NCI-H1417 treated with DMSO at 0.1 percent for 48 hours (cell line): ENCODE measurements around the gene HADHA.
A peak's percentile ranks its signal among the peaks of the same experiment; 100 is the strongest.
"Not testable (repeated sequence)": the region's sequence is repeated elsewhere in the genome, so short reads cannot be mapped to it uniquely, and the experiment has no call there.

ENCODE experiments used
- DNase-seq: peaks from one replicate; lab custom pipeline; 2025; lab: John Stamatoyannopoulos, UW

Gene HADHA

DNA sequence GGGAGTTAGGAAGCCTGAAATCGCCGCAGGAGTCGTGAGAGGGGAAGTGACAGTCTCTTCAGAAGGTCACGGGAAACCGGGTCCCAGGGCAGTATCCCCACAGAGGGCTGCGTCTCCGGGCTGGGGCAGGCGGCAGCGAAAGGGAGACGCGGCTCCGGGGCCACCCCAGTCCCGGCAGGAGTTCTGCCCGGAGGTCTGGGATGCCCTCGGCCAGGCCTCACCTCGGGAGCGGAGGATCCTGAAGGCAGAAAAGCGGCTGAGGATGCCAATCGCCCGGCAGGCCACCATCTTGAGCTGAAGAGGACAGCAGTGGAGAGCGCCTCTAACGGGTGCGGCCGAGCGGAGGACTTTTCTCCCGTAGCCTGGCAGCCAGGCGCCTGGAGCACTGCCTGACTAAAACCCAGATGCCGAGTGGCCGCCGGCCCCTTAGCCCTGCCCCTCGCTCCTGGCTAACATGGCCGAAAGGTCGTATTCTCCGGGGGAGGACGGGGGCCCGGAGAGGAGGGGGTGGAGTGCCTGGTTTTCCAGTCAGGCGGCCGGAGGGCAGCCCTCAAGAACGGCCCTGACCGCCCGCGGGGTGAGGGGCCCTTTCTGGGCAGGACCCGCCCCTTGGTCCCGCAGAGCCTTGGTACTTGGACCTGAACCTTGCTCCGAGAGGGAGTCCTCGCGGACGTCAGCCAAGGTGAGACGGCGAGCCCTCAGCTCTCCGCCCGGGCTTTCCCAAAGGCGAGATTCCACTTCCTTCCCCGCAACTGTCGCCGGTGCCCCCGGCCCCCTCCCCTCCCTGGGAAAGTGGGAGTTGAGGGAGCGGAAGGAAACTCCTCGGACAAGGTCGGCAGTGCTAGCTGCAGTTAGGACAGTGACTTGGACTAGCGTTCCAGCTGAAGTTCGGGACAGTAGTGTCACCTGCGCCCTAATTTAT, at the start of gene HADHA, which contains the start of gene HADHB:
HADHA (minus strand) TSS at position 324 of the 922 bp plus-strand sequence; CDS start at position 288, 36 bp downstream.
HADHB (plus strand) TSS at position 631 of the 922 bp plus-strand sequence. CDS start 9,316 bp downstream, outside the sequence.
- peak; percentile 65 for DNase-seq

DNA sequence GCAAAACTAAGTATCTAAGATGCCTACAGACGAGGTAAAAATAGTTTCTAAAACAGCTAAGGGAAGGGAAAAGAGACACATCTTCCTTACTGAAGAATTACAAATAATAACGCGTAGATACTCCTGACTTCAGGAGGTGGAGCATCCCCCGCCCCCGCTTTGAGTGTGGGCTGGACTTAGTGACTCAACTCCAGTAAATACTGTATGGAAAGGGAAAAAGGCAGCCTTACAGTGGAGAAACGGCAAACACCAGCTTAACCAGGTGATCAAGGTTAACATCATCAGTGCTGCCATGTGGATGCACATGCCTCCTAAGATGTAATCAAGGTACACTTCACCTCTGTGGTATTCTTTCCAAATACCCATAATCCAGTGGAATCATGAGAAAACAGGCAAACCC, 48.2 kb upstream of the HADHA start:
- no peak for DNase-seq

DNA sequence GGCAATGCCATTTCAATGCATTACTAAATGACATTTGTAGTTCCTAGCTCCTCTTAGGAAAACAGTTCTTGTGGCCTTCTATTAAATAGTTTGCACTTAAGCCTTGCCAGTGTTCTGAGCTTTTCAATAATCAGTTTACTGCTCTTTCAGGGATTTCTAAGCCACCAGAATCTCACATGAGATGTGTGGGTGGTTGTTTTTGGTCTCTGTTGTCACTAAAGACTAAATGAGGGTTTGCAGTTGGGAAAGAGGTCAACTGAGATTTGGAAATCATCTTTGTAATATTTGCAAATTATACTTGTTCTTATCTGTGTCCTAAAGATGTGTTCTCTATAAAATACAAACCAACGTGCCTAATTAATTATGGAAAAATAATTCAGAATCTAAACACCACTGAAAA, 45.6 kb upstream of the HADHA start:
- no peak for DNase-seq

DNA sequence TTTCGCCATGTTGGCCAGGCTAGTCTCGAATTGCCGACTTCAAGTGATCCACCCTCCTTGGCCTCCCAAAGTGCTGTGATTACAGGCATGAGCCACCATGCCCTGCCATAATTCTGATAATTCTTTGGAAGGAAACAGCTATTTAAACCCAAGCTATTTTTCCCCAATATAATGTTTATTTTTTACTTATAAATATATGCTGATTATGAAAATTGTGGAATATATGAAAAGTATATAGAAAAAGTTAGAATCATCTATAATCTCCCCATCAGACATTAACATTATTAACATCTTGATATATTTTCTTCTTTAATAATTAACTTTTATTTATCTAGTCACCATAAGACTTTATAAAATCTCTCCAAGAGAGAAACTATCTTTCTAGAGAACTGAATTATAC, 41.5 kb upstream of the HADHA start:
- DNase-seq: no peak

DNA sequence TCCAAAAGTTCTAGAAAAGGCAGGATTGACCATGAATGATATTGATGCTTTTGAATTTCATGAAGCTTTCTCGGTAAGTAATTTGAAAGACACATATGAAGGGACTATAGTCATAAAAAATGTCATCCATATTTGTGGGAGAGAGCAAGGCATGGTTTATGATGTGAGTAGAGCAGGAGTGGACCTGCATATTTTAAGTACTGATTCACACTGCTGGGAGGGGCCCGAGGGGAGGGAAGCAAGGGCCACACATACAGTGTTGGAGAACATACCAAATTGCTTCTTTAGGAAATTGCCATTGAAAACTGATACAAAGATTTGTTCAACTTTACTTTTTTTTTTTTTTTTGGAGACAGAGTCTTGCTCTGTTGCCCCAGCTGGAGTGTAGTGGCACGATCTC, 39.7 kb upstream of the HADHA start:
- DNase-seq: no peak

DNA sequence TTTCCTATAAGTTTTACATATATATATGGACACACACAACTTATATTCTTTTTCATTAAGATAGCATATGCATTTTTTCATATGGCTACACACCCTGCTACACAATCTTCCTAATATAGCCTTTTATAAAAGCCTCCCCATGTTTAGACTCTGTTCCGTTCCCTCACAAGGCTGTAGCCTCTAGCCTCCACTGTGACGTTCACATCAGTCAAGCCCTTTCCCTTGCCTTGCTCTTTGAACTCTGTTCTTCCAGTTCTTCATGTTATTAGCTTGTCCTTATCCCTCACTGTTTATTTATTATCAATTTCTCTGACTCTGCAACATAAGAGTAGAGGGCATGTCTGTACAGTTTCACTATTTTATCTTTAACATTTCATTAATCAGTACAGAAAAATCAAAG, 39.2 kb upstream of the HADHA start:
- DNase-seq: no peak

DNA sequence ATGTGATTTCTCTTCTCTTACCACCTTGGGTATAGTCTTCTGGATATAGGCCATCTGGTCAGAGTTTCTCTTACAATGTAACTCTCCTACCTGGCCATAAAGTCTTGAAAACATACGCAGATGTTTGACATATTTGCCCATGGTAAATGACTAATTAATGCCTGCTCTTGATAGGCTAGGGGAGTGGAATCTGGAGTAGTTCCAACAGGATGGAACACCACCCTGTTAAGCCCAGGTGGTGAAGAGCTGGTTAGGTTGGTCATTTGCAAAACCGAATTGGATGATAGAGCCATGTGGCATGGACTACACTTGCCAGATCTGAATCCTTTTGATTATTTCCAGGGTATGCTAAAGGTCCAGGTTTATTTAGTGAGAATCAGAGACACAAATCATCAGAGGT, 36.8 kb upstream of the HADHA start:
- no peak for DNase-seq

DNA sequence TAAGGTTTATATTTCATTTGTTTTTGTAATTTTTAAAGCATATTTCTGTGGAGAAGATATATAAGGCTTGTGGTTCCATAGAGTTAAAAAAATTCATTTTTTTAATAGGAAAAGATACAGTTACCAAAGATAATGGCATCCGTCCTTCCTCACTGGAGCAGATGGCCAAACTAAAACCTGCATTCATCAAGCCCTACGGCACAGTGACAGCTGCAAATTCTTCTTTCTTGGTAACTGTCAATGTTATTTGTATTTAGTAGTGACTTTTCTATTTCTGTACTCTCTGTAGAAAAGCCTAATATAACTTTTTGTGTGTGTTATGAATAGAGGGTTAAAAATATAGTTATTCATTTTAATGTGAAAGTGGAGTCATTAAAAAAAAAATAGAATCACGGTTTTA, 35.5 kb upstream of the HADHA start:
- DNase-seq: no peak

DNA sequence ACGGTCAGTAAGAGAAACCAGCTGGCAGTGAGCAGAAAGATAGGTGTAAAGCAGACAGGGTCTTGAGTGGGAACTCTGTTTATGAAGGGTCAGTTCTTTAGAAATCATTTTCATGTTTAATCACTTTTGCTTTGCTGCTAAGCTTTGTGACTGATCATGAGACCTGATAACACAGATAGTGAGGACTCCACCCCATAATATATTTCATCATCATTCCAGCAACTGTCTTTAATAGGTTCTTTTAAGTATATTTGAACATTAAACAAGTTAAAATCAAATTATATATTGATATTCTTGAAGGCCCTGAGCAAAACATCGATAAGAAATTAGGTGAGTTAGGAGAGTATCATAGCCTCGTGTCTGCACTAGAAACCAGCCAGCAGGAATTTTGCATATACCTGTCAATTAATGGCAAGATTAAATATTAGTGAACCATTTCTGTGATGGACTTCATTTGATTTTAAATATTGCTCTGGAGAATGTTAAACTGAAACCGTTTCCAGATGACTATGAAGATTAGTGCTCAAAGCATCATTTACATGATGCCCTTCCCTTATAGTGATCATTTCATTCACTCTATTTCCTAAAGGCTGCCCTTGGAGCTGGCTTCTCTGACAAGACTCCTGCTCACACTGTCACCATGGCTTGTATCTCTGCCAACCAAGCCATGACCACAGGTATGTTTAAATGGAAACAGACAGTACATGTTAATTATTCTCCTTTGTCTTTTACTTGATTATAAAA, 32.2 kb upstream of the HADHA start:
- DNase-seq: no peak

DNA sequence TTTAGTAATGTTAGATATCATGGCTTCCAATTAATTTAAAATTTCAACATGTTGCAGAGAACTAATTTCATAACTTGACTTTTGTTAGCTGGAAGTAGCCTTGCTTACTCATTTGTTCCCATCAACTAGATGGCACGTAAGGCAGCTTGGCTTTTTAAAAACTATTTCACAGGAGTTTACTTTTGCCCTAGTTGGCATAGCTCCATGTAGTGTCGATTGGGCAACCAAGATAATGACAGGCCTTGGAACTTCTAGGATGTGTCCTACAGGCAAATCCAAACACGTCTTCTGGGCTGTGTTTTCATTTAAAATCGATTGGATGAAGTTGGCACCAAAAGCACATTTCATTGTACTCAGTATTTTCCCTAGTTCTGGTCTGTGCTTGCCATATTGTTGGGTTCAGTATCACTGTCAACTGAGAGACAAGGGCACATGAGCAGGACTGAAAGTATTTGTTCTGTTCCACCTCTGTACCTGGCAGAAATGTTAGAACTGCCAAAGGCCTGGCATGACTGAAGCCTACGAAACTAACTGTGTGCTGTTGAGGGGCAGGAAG, 29.7 kb upstream of the HADHA start:
- no peak for DNase-seq

DNA sequence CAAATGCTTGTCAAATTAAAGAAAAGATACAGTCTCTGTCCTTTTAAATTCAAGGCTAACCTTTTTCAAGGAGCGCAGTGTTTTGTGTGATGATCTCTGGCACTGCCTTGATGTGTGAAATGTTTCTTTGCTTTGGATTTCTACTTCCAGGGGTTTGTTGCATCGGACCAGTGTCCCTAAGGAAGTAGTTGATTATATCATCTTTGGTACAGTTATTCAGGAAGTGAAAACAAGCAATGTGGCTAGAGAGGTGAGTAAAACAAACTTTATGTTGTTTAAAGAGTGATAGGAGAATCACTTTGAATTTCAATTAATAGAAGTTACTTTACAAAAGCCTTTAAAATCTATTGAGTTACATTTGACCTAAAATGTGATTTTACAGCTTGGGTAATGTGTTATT, 29.1 kb upstream of the HADHA start:
- DNase-seq: no peak

DNA sequence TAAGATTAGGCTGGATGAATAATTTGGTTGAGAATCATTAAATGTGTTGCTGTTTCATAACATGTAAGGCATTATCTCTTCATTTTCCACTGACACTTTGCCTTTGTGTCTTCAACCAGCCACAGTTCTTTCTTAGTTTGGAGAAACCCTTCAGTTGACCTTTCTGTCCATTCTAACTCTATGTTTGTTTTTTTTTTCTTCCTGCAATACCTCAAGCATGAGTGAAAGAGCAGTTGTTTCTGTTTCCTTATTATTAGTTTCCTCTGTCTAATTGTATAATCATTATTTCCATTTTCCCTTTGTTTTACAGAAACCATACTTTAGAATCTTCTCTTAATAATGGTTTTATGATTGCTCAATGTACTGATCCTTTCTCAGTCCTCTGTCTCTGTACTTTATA, 25.9 kb upstream of the HADHA start:
- DNase-seq: no peak

DNA sequence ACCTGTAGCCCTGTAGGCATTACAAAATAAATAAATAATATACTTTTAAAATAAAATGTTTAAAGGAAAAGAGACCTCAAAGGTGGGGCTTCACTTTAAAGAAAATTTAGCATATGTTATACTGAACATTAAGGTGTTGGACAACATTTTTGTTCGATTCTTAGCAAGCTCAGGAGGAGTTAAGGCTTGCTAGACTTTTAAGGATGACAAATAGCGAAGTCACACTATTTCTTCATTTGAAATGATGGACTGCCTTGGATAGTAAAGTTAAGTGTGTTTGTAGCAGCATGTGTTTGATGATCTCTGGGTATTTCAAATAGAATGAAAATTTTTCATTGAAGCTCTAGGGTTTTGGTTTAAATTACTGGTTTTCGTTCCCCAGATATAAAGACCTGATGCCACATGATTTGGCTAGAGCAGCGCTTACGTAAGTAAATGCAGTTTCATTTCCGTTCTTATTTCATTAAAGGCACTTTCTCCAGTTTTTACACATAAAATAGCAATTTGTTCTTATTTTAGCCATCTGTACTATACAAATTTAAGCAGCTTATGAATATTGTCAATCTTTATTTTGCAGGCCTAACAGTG, 25.2 kb upstream of the HADHA start:
- DNase-seq: no peak

DNA sequence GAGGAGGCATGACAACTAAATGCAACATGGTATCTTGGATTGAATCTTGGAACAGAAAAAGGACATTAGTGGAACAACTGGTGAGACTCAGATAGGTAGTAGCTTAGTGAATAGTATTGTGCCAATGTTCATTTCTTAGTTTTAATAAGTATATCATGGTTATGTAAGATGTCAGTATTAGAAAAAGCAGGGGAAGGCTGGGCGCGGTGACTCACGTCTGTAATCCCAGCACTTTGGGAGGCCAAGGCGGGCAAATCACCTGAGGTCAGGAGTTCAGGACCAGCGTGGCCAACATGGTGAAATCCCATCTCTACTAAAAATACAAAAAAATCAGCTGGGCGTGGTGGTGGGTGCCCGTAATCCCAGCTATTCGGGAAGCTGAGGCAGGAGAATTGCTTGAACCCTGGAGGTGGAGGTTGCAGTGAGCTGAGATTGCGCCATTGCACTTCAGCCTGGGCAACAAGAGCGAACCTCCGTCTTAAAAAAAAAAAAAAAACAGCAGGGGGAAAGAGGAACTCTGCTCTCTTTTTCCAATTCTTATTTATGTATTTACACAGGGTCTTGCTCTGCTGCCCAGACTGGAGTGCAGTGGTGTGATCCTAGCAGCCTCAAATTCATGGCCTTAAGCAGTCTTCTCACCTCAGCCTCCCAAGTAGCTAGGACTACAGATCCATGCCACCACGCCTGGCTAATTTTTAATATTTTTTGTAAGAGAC, 24.4 kb upstream of the HADHA start:
- not testable (repeated sequence) for DNase-seq

DNA sequence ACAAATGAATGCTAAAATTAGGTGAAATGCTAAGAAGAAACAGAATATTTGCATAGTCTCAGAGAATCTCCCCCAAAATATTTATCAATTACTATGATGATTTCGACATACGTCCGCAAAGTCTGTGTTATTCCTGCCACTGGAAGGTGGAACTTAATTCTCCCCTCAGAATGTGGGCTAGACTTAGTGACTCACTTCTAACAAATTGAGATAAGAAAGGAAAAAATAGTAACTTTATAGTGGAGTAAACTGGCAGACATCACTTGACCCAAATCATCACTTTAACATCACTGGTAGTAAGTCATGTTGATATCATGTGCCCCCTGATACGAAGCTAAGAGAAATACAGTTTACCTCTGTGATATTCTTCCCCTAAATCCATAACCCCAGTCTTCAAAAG, 23.8 kb upstream of the HADHA start:
- DNase-seq: no peak

DNA sequence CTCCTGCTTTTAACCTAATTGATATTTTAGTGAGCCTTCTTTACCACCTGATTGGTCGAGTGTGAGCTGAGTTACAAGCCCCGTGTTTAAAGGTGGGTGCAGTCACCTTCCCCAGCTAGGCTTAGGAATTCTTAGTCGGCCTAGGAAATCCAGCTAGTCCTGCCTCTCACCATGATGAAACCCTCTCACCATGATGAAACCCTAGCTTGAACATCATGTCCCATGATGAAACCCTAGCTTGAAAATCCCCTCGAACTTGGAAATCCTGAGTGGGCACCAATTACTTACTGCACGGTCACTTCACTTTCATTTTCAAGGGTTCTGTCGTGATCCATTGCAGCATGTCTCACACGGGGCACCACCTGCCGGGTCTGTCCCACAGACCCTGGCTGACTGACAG, 14.4 kb upstream of the HADHA start:
- not testable (repeated sequence) for DNase-seq

DNA sequence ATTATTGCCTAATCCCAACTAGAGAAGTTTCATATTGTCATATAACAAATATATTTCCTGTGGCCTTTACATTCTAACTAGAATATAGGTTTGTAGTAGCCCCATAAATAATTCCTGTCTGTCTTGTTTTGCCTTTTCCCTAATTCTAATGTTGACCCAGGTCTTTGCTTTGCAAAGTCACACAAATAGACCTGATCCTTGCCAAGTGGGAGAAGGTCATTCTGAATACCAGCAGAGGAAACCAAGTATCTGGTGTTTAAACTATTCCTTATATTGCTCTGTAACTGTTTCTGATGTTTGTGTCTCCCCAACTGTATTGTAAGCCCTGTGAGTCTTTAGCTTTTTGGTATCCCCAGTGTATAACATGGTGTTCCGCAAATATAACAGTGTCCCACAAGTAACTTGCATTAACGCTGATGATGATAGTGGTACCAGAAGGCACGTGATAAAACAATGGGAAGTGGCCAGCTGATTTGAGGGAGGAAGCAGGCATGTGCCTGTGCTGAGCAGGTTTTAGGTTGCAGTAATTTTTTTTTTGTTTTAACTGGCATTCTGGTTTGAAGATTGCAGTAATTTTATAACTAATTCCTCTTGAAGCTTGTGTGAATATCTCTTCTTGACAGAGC, 11.4 kb upstream of the HADHA start:
- DNase-seq: no peak

DNA sequence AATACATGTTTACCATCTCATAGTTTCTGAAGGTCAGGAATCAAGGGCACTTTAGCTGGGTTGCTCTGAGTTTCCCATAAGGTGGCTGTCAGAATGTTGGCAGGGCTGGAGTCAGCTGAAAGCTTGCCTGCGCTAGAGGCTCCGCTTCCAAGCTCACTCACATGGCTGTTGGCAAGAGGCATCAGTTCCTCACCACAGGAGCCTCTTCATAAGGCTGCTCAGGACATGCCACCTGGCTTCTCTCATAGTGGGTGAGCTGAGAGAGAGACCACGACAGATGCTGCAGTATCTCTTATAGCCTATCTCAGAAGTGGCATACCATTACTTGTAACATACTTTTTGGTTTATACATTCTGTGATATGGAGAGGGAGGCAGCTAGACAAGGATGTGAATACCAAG, 7.5 kb upstream of the HADHA start:
- no peak for DNase-seq

DNA sequence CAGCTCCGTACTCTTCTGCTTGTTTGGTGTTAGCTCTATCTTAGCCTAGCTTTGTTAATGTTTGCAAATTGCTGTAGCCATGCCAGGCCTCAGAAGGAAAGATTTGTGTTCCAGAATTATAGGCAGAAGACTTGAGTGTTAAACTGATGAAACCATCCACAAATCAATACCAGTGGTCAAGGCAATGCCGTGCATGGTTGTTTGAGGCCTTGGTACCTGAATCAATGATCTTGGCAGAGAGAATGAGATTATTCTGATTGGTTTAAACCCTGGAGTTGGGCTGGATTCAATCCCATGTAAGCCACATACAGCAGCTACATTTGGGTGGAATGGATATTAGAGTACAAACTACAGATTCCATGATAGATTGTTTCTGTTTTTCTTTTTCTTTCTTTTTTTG, 5.2 kb upstream of the HADHA start:
- no peak for DNase-seq

DNA sequence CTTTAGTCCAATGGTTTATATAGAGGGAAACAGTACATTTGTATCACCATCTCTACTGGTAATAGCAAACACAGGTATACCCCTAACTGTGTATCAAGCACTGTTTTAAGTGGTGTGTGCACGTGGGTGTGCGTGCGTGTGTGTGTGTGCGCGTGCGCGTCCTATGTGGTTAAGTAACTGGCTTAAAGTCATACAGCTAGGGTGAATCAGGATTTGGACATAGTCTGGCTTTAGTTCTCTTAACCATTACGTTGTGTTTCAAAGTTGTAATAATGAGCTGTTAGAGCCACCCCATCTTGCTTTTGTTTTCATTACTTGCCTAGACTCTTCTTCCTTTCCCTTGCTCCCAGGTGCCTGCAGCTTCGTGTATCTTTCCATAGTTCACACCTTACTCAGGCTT, 2.4 kb upstream of the HADHA start:
- DNase-seq: no peak

DNA sequence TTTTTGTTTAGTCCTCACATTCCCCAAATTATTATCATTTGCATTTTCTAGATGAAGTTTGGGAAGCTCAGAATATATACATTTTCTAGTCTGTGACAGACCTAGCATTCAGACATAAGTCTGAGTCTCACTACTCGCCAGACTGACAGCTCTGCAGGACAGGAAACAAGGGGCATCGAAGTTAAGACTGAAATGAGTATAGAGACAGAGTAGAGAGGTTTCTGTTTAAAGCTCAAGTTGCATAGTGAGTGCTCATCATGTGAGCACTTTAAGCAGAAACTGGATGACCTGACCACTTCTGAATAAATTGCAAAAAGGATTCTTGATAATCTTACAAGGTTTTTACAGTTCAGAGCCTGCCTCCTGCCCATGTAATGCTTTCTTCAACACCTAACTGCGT, 1.4 kb upstream of the HADHA start:
- DNase-seq: no peak
